Dendritic cell treated with granulocyte-macrophage colony-stimulating factor and Interleukin-4, amounts not matched to agents 40 ng/mL and 50 ng/mL, for 4 days (primary cell): ENCODE data around the gene COLEC11.

ENCODE experiments used
- H3K27ac Mint-ChIP-seq: one replicate; pipeline ENCODE4 v1.8.0; 2022; ENCODE audit warnings: mild to moderate bottlenecking, mixed read lengths
- H3K27me3 Mint-ChIP-seq: one replicate; pipeline ENCODE4 v1.8.0; 2022; ENCODE audit warnings: mild to moderate bottlenecking, mixed read lengths
- H3K36me3 Mint-ChIP-seq: one replicate; pipeline ENCODE4 v1.8.0; 2022; ENCODE audit warnings: low read depth, mixed read lengths
- H3K4me1 Mint-ChIP-seq: one replicate; pipeline ENCODE4 v1.8.0; 2022; ENCODE audit warnings: low read depth, mixed read lengths
- H3K4me3 Mint-ChIP-seq: one replicate; pipeline ENCODE4 v1.8.0; 2022; ENCODE audit warnings: mild to moderate bottlenecking, moderate library complexity, mixed read lengths
- H3K9me3 Mint-ChIP-seq: one replicate; pipeline ENCODE4 v1.8.0; 2022; ENCODE audit warnings: mixed read lengths
- intact Hi-C: fragments of 100-400 bp; cut with micrococcal nuclease; formaldehyde crosslinking; loops from one replicate; pipeline ENCODE4 v1.15.0; 2022

COLEC11 gene

GRCh38 chr2:3638456-3638810 is 43.5 kb downstream of the COLEC11 start:
- no peaks in the 10 kb centered on the region for H3K9me3 Mint-ChIP-seq
- no peaks in the 10 kb centered on the region for H3K36me3 Mint-ChIP-seq
- H3K27me3 Mint-ChIP-seq, result no peaks in the 10 kb centered on the region
- no peaks in the 10 kb centered on the region for H3K4me1 Mint-ChIP-seq
- H3K27ac Mint-ChIP-seq, result no peak overlapping the region
- intact Hi-C loops, result no loop called here
- H3K4me3 Mint-ChIP-seq, result no peak overlapping the region

GRCh38 chr2:3639015-3639630 is 44.2 kb downstream of the COLEC11 start:
- intact Hi-C loops, result no loop called here
- Mint-ChIP-seq H3K4me1 (no peaks in the 10 kb centered on the region), H3K9me3 (no peaks in the 10 kb centered on the region), H3K27me3 (no peaks in the 10 kb centered on the region), H3K27ac (no peak overlapping the region), H3K36me3 (no peaks in the 10 kb centered on the region), H3K4me3 (no peak overlapping the region)

DNA sequence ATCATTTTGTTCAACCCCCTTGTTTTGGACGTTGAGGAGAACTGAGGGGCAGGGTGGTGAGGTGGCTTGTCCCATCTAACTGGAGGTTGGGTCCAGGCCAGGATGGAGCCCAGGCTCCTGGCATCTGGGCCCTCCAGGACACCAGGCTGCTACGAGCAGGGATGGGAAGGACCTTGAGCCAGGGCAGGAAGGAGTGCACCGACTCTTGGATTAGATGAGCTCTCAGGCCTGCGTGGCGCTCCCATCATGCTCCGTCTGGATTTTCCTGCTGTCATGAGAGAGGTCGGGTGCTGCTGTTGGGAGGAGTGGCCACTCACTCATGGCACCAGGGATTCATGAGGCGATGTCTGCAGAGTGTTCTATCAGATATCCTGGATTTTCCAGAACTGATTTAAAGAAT is 44.7 kb downstream of the COLEC11 start:
- intact Hi-C loops, result no loop called here
- Mint-ChIP-seq H3K9me3 (no peaks in the 10 kb centered on the region), H3K4me3 (no peak overlapping the region)

GRCh38 chr2:3641181-3641580 is 46.3 kb downstream of the COLEC11 start:
- H3K27ac Mint-ChIP-seq, result no peak overlapping the region
- H3K9me3 Mint-ChIP-seq, result no peaks in the 10 kb centered on the region
- no peak overlapping the region for H3K4me3 Mint-ChIP-seq
- H3K27me3 Mint-ChIP-seq, result no peaks in the 10 kb centered on the region
- no peaks in the 10 kb centered on the region for H3K36me3 Mint-ChIP-seq
- no peaks in the 10 kb centered on the region for H3K4me1 Mint-ChIP-seq
- intact Hi-C loops, result no loop called here

More for the DNA sequence above, 44.7 kb downstream of the COLEC11 start:
- Mint-ChIP-seq H3K27ac (no peak overlapping the region), H3K36me3 (no peaks in the 10 kb centered on the region), H3K27me3 (no peaks in the 10 kb centered on the region), H3K4me1 (no peaks in the 10 kb centered on the region)

GRCh38 chr2:3641841-3642421 is 47.0 kb downstream of the COLEC11 start:
- H3K27me3 Mint-ChIP-seq, result no peaks in the 10 kb centered on the region
- no peaks in the 10 kb centered on the region for H3K9me3 Mint-ChIP-seq
- H3K4me3 Mint-ChIP-seq, result no peak overlapping the region
- no peaks in the 10 kb centered on the region for H3K4me1 Mint-ChIP-seq
- H3K27ac Mint-ChIP-seq, result no peak overlapping the region
- intact Hi-C loops, result no loop called here
- no peaks in the 10 kb centered on the region for H3K36me3 Mint-ChIP-seq

GRCh38 chr2:3642521-3643215 is 47.8 kb downstream of the COLEC11 start:
- H3K9me3 Mint-ChIP-seq, result no peaks in the 10 kb centered on the region
- no peak overlapping the region for H3K4me3 Mint-ChIP-seq
- no peaks in the 10 kb centered on the region for H3K4me1 Mint-ChIP-seq
- H3K36me3 Mint-ChIP-seq, result no peaks in the 10 kb centered on the region
- H3K27ac Mint-ChIP-seq, result no peak overlapping the region
- intact Hi-C loops, result no loop called here
- no peaks in the 10 kb centered on the region for H3K27me3 Mint-ChIP-seq

DNA sequence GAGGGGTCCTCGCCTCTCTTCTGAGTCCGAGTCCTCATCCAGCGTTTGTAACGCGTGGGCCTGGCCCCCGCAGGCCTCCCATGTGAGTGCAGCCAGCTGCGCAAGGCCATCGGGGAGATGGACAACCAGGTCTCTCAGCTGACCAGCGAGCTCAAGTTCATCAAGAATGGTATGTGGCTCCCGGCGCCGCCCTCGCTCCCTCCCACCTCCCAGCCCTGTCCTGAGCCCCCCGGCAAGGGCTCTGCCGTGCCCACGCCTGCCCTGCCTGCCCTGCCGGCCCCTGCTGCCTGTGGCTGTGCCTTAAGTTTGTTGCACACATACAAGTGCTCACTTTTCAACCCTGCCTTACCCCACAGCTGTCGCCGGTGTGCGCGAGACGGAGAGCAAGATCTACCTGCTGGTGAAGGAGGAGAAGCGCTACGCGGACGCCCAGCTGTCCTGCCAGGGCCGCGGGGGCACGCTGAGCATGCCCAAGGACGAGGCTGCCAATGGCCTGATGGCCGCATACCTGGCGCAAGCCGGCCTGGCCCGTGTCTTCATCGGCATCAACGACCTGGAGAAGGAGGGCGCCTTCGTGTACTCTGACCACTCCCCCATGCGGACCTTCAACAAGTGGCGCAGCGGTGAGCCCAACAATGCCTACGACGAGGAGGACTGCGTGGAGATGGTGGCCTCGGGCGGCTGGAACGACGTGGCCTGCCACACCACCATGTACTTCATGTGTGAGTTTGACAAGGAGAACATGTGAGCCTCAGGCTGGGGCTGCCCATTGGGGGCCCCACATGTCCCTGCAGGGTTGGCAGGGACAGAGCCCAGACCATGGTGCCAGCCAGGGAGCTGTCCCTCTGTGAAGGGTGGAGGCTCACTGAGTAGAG is 48.7 kb downstream of the COLEC11 start:
- Mint-ChIP-seq H3K27me3 (no peaks in the 10 kb centered on the region), H3K27ac (no peak overlapping the region), H3K36me3 (no peaks in the 10 kb centered on the region), H3K4me3 (no peak overlapping the region), H3K4me1 (no peaks in the 10 kb centered on the region), H3K9me3 (no peaks in the 10 kb centered on the region)
- intact Hi-C loops, result no loop called here

GRCh38 chr2:3644246-3644525 is 49.3 kb downstream of the COLEC11 start:
- H3K9me3 Mint-ChIP-seq, result no peaks in the 10 kb centered on the region
- no peaks in the 10 kb centered on the region for H3K27me3 Mint-ChIP-seq
- H3K4me1 Mint-ChIP-seq, result no peaks in the 10 kb centered on the region
- H3K4me3 Mint-ChIP-seq, result no peak overlapping the region
- no peaks in the 10 kb centered on the region for H3K36me3 Mint-ChIP-seq
- no peak overlapping the region for H3K27ac Mint-ChIP-seq
- intact Hi-C loops, result no loop called here

GRCh38 chr2:3644891-3645605 is 50.1 kb downstream of the COLEC11 start:
- H3K4me1 Mint-ChIP-seq, result no peaks in the 10 kb centered on the region
- H3K9me3 Mint-ChIP-seq, result no peaks in the 10 kb centered on the region
- H3K36me3 Mint-ChIP-seq, result no peaks in the 10 kb centered on the region
- no peak overlapping the region for H3K27ac Mint-ChIP-seq
- intact Hi-C loops, result no loop called here
- H3K27me3 Mint-ChIP-seq, result peaks cover 4% of the 10 kb centered on the region
- H3K4me3 Mint-ChIP-seq, result no peak overlapping the region

DNA sequence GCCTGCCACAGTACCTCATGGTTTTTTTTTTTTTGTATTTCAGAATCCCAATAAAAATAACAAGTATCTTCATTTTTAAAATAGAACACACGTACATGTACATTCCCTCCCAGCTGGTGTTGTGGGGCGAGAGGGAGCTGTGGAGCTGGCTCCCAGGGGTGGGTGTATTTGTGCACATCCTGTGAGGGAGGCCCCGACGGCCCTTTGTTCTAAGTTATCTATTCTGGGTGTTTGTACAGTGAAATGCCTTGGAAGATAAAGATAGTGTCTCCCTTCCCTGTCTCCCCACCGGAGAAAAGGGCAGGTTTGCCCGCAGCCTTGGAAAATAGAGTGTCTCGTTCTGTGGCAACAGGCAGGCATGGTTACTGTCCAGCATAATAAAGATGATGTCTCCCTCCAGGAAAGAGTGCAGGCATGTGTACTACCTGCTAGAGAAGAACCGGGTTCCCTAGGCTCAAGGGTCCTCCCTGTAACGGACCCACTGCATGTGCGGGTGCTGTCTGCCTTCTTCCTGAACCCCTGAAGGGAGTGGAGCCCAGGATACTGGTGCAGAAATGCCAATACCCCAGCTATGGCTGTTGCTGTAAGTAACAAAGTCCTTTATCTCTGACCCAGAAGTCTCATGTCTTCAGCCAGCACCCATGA is 51.0 kb downstream of the COLEC11 start:
- intact Hi-C loops, result no loop called here
- no peaks in the 10 kb centered on the region for H3K36me3 Mint-ChIP-seq
- peaks cover 10% of the 10 kb centered on the region for H3K27me3 Mint-ChIP-seq
- H3K9me3 Mint-ChIP-seq, result no peaks in the 10 kb centered on the region
- peaks cover 3% of the 10 kb centered on the region for H3K4me1 Mint-ChIP-seq
- H3K27ac Mint-ChIP-seq, result no peak overlapping the region
- no peak overlapping the region for H3K4me3 Mint-ChIP-seq

DNA sequence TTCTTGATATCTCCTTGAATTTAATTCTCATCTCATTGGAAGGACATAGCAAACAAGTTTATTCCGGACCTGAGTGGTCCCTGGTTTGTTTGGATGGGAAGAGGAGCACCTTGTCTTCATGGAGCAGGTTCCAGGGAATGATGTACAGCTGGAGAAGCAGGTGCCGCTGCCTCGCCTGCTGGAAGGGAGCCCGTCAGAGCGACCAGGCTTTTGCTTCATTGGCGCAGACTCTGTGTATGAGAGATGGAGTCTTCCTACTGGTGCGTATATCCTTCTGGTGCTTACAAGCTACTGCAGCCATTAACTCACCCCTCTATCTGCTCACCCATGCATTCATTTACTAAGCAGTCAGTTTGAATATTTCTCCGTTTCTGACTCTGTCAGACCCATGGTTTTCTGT is 51.5 kb downstream of the COLEC11 start:
- intact Hi-C loops, result no loop called here
- Mint-ChIP-seq H3K4me1 (peaks cover 8% of the 10 kb centered on the region), H3K27ac (no peak overlapping the region), H3K9me3 (no peaks in the 10 kb centered on the region), H3K4me3 (no peak overlapping the region), H3K27me3 (peaks cover 15% of the 10 kb centered on the region), H3K36me3 (no peaks in the 10 kb centered on the region)

DNA sequence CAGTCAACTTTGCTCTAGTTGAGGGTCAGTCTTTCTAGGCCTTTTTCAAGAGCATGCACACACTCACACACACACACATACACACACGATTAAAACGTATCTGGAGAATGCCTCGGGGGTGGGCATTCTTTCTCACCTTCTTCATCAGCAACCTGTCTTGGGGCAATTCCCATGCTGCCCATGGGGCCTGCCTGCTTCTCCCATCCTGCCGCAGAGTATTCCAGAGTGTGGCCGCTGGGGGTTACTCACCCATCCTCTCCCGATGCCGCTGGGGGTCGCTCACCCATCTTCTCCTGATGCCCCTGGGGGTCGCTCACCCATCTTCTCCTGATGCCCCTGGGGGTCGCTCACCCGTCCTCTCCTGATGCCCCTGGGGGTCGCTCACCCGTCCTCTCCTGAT is 52.3 kb downstream of the COLEC11 start:
- H3K27ac Mint-ChIP-seq, result no peak overlapping the region
- no peaks in the 10 kb centered on the region for H3K9me3 Mint-ChIP-seq
- peaks cover 16% of the 10 kb centered on the region for H3K4me1 Mint-ChIP-seq
- peaks cover 23% of the 10 kb centered on the region for H3K27me3 Mint-ChIP-seq
- H3K4me3 Mint-ChIP-seq, result no peak overlapping the region
- intact Hi-C loops, result no loop called here
- no peaks in the 10 kb centered on the region for H3K36me3 Mint-ChIP-seq

DNA sequence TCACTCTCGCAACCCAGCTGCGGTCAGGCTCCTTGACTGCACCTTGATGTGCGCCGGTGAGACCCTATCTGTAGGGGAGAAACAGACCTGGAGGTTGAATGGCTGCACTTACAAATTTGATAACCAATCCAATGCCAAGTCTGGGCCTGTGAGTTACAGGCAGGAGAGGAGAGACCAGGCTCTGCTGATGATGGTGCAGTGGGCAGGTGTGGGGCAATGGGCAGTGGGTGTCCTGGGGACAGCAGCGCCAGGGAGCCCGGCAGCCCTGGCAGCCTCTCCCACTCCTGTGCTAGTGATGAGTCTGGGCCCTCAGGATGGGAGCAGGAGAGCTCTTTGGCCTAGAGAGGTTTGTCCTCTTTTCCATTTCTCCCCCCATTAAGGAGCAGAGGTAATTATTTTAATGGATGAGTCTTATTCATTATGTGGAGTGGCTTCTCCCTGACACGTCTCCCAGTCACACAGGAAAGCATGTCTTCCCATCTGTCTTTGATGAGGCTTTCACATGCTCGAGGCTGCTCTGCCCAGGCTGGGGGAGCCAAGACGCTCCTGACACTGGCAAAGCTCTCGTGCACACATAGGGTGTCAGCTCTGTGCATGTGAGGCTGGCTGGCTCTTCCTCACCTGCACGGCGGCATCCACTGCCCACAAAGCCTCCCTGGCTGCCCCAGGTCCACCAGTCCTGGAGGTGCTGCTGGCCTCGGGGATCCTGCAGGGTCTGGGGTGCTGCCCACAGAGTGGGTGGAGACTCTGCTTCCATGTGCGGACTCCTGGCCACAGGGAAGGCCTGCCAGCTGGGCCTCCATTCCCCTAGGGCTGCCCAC is 53.1 kb downstream of the COLEC11 start:
- Mint-ChIP-seq H3K4me1 (peaks cover 17% of the 10 kb centered on the region), H3K27ac (no peak overlapping the region), H3K27me3 (peaks cover 30% of the 10 kb centered on the region), H3K4me3 (no peak overlapping the region), H3K9me3 (no peaks in the 10 kb centered on the region), H3K36me3 (no peaks in the 10 kb centered on the region)
- intact Hi-C loops, result no loop called here
